ENCODE data around the gene DAD1. TPM values are rescaled to one million over a fixed set of nuclear protein-coding genes. Genes with fewer than 3 reads are reported as not detected.

Gene DAD1
- total RNA-seq, 2 donors from 2014 or later: 91.3 to 104 TPM

GRCh38 chr14:22560662-22561365 is 28.2 kb downstream of the DAD1 start:
- ATAC-seq (peak; percentile 74), DNase-seq (peak; percentile 53 to 76 (median 60))
- intact Hi-C loops (cut with DNase I): no loop called here
- Histone ChIP-seq H3K9me3 (no peaks in the 10 kb centered on the region), H3K4me1 (peaks cover 67% of the 10 kb centered on the region), H3K36me3 (replicated peaks in 1 of 2; ENCODE audit: insufficient read depth in 1 of 2, low read depth in 2 of 2) (peaks cover 0 to 8% of the 10 kb centered on the region in 2 donors), H3K27me3 (no peaks in the 10 kb centered on the region), H3K27ac (peak overlapping the region; percentile 68 to 85 (median 77)), H3K4me3 (no peak overlapping the region)
- no peak for TF ChIP-seq POLR2A (IDR thresholded peaks at IDR 0.05)
- TF ChIP-seq, protein P1, sequence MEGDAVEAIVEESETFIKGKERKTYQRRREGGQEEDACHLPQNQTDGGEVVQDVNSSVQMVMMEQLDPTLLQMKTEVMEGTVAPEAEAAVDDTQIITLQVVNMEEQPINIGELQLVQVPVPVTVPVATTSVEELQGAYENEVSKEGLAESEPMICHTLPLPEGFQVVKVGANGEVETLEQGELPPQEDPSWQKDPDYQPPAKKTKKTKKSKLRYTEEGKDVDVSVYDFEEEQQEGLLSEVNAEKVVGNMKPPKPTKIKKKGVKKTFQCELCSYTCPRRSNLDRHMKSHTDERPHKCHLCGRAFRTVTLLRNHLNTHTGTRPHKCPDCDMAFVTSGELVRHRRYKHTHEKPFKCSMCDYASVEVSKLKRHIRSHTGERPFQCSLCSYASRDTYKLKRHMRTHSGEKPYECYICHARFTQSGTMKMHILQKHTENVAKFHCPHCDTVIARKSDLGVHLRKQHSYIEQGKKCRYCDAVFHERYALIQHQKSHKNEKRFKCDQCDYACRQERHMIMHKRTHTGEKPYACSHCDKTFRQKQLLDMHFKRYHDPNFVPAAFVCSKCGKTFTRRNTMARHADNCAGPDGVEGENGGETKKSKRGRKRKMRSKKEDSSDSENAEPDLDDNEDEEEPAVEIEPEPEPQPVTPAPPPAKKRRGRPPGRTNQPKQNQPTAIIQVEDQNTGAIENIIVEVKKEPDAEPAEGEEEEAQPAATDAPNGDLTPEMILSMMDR (IDR thresholded peaks at IDR 0.05): no peak
- WGBS, 2 donors: 15 to 24% methylated on average over 13 of the region's 13 CpGs

- no peaks in the 10 kb centered on the region for H3K36me3 ChIP-seq (replicated peaks in 1 of 2; ENCODE audit: insufficient read depth in 1 of 2, low read depth in 2 of 2)
- WGBS, 2 donors: 22 to 50% methylated on average over 1 of the region's 1 CpG
- TF ChIP-seq POLR2A (IDR thresholded peaks at IDR 0.05): no peak
- TF ChIP-seq, protein P1 (IDR thresholded peaks at IDR 0.05): no peak
- H3K9me3 ChIP-seq: no peaks in the 10 kb centered on the region
- no peaks in the 10 kb centered on the region for H3K27me3 ChIP-seq
- no peak overlapping the region for H3K4me3 ChIP-seq
- H3K27ac ChIP-seq: peak overlapping the region; percentile 37 to 85 (median 74)
- peaks cover 67% of the 10 kb centered on the region for H3K4me1 ChIP-seq
- intact Hi-C loops (cut with DNase I): loop anchor here (10.0 kb wide), 1 partner anchor 296 kb away; no protein-coding TSS in a partner anchor
- no peak for DNase-seq
- ATAC-seq: no peak
Observed at GRCh38 chr14:22559041-22559440, 30.0 kb downstream of the DAD1 start.

GRCh38 chr14:22558221-22558913 is 30.7 kb downstream of the DAD1 start:
- 66 to 67% methylated on average over 24 to 25 of the region's 25 CpGs for WGBS, 2 donors
- Histone ChIP-seq H3K36me3 (replicated peaks in 1 of 2; ENCODE audit: insufficient read depth in 1 of 2, low read depth in 2 of 2) (no peaks in the 10 kb centered on the region), H3K4me1 (peaks cover 67% of the 10 kb centered on the region), H3K4me3 (no peak overlapping the region), H3K27ac (peak overlapping the region; percentile 0 to 85 (median 74)), H3K9me3 (no peaks in the 10 kb centered on the region), H3K27me3 (no peaks in the 10 kb centered on the region)
- DNase-seq: peak in 1 of 4 donors; percentile 37
- TF ChIP-seq POLR2A (IDR thresholded peaks at IDR 0.05): no peak
- TF ChIP-seq, protein P1 (IDR thresholded peaks at IDR 0.05): no peak
- ATAC-seq: no peak
- intact Hi-C loops (cut with DNase I): loop anchor here (10.0 kb wide), 1 partner anchor 296 kb away; no protein-coding TSS in a partner anchor

DNA sequence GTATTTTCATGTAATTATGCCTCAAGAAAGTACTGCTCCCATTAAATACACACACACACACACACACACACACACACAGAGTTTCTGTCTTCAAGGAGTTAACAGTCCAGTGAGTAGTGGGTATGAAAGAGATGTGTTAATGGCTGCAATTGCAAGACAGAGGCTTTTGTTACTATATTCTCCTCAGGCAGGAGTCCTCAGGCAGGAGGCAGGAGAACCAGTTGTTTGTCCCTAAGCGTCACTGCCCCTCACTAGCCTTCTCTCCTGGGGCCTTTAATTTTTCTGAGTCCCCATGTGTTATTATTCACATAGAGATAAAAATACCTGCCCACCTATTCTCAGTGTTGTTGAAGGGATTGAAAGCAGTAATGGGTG is 31.2 kb downstream of the DAD1 start:
- H3K27ac ChIP-seq: peak overlapping the region; percentile 0 to 85 (median 74)
- peaks cover 63% of the 10 kb centered on the region for H3K4me1 ChIP-seq
- ATAC-seq (no peak), DNase-seq (no peak)
- intact Hi-C loops (cut with DNase I): loop anchor here (10.0 kb wide), 1 partner anchor 297 kb away; no protein-coding TSS in a partner anchor
- H3K9me3 ChIP-seq: no peaks in the 10 kb centered on the region
- H3K4me3 ChIP-seq: no peak overlapping the region
- no peaks in the 10 kb centered on the region for H3K36me3 ChIP-seq (replicated peaks in 1 of 2; ENCODE audit: insufficient read depth in 1 of 2, low read depth in 2 of 2)
- H3K27me3 ChIP-seq: no peaks in the 10 kb centered on the region
- TF ChIP-seq, protein P1 (IDR thresholded peaks at IDR 0.05): no peak
- TF ChIP-seq POLR2A (IDR thresholded peaks at IDR 0.05): no peak
- 32 to 50% methylated on average over 1 of the region's 1 CpG for WGBS, 2 donors
